Endothelial cell of umbilical vein (primary cell): Measurements from ENCODE around the gene TBC1D30. TPM values are rescaled to one million over a fixed set of nuclear protein-coding genes. Genes with fewer than 3 reads are reported as not detected.

Experiments used
- BruUV-seq: library from RNA; stranded (reverse); fragments of 400-500 nt; replicated peaks from 2 replicates; lab custom pipeline; 2021; lab: Mats Ljungman, UMichigan
- CTCF ChIA-PET: fragments of 300-600, 350-600 bp; sonication (Branson Sonifier 250); formaldehyde crosslinking; loops from one replicate; lab custom pipeline; 2021; ENCODE audit warnings: antibody characterized with exemption, inconsistent platforms; lab: Charles Lee
- POLR2A ChIA-PET: fragments of 300-600, 350-600 bp; sonication (Branson Sonifier 250); formaldehyde crosslinking; loops from one replicate; lab custom pipeline; 2021; ENCODE audit warnings: antibody characterized with exemption, inconsistent platforms; lab: Charles Lee
- DNase-seq: peaks from one replicate; pipeline ENCODE4 v3.0.0-alpha.2; 2011; ENCODE audit warnings: low read depth, low spot score
- FAIRE-seq: peaks from 2 replicates; lab custom pipeline; 2011; peaks lifted over from hg19 to GRCh38; lab: Jason Lieb, UNC
- H2AFZ ChIP-seq: 2 replicates; pipeline ENCODE4 v1.6.0; 2012; ENCODE audit warnings: low read depth, low read length, control low read depth, inconsistent platforms
- H3K27ac ChIP-seq: 2 replicates; pipeline ENCODE4 v1.5.1; 2011; ENCODE audit warnings: low read depth, mild to moderate bottlenecking, control low read depth, low read length, moderate library complexity; ENCODE audit not compliant: insufficient read depth
- H3K27me3 ChIP-seq, 2 experiments: 2 replicates each; pipeline versions ENCODE4 v1.6.0 to v1.6.1; 2011; ENCODE audit warnings: low read length in 2 of 2, mixed read lengths in 1 of 2; ENCODE audit not compliant: control insufficient read depth in 2 of 2, insufficient read depth in 2 of 2
- H3K36me3 ChIP-seq, 2 experiments: 2 replicates in 1 of 2; 3 replicates in 1 of 2; pipeline ENCODE4 v1.5.1; 2011; ENCODE audit warnings: low read length in 2 of 2, mild to moderate bottlenecking in 1 of 2, moderate library complexity in 1 of 2; ENCODE audit not compliant: control insufficient read depth in 2 of 2, insufficient read depth in 2 of 2; ENCODE audit errors: extremely low read depth in 1 of 2
- H3K4me1 ChIP-seq: 3 replicates; pipeline ENCODE4 v1.5.1; 2011; ENCODE audit warnings: mild to moderate bottlenecking, low read length; ENCODE audit not compliant: control insufficient read depth, insufficient read depth; ENCODE audit errors: extremely low read depth
- H3K4me2 ChIP-seq: 2 replicates; pipeline ENCODE4 v1.6.1; 2011; ENCODE audit warnings: low read length, control low read depth, mixed read lengths; ENCODE audit not compliant: insufficient read depth
- H3K4me3 ChIP-seq, 3 experiments: fragments of 200-600 bp in 1 of 3; sonication (generic), shearing (Covaris generic) in 1 of 3; replicated peaks in 1 of 3; 2 replicates each; pipeline ENCODE4 v1.5.1; 2011 to 2016; ENCODE audit warnings: control low read depth in 3 of 3, low read length in 3 of 3, mild to moderate bottlenecking in 2 of 3, inconsistent platforms in 1 of 3, low read depth in 1 of 3, moderate library complexity in 1 of 3; ENCODE audit not compliant: insufficient read depth in 1 of 3
- H3K79me2 ChIP-seq: 2 replicates; pipeline ENCODE4 v1.6.0; 2012; ENCODE audit warnings: low read length, inconsistent platforms; ENCODE audit not compliant: control insufficient read depth, insufficient read depth
- H3K9ac ChIP-seq: replicated peaks from 2 replicates; pipeline ENCODE3; 2011; ENCODE audit warnings: low read length, control low read depth; ENCODE audit not compliant: insufficient read depth; ENCODE audit errors: extremely low read depth
- H3K9me1 ChIP-seq: replicated peaks from 3 replicates; pipeline ENCODE4 v1.6.0; 2011; ENCODE audit warnings: mild to moderate bottlenecking, low read length; ENCODE audit not compliant: control insufficient read depth, insufficient read depth; ENCODE audit errors: extremely low read depth
- H3K9me3 ChIP-seq: replicated peaks from 2 replicates; pipeline ENCODE4 v1.5.1; 2012; ENCODE audit warnings: low read length, inconsistent platforms; ENCODE audit not compliant: control insufficient read depth, insufficient read depth
- H4K20me1 ChIP-seq: replicated peaks from 2 replicates; pipeline ENCODE3; 2011; ENCODE audit warnings: mild to moderate bottlenecking, low read length; ENCODE audit not compliant: control insufficient read depth, insufficient read depth; ENCODE audit errors: extremely low read depth
- EZH2 ChIP-seq: IDR thresholded peaks from 2 replicates; pipeline ENCODE4 v1.6.1; 2012; ENCODE audit warnings: borderline replicate concordance, low read depth, mild to moderate bottlenecking, moderate library complexity, low read length, inconsistent platforms; ENCODE audit not compliant: severe bottlenecking
- FOS ChIP-seq: IDR thresholded peaks from 2 replicates; pipeline ENCODE4 v1.6.1; 2011; ENCODE audit warnings: mild to moderate bottlenecking, low read length, moderate library complexity, borderline replicate concordance; ENCODE audit not compliant: insufficient read depth
- GATA2 ChIP-seq: IDR thresholded peaks from 2 replicates; pipeline ENCODE4 v1.7.0; 2011; ENCODE audit warnings: low read depth, mild to moderate bottlenecking, moderate library complexity, mixed read lengths, low read length; ENCODE audit not compliant: insufficient read length, insufficient read depth
- JUN ChIP-seq: IDR thresholded peaks from 2 replicates; pipeline ENCODE4 v1.6.1; 2011; ENCODE audit warnings: borderline replicate concordance, low read depth; ENCODE audit not compliant: insufficient read length, insufficient read depth
- MYC ChIP-seq: IDR thresholded peaks from one replicate; pipeline ENCODE4 v1.6.1; 2011; ENCODE audit warnings: mild to moderate bottlenecking, low read depth, low read length
- POLR2A ChIP-seq: IDR thresholded peaks from 2 replicates; pipeline ENCODE4 v1.6.1; 2012; ENCODE audit warnings: low read depth, mild to moderate bottlenecking, control low read depth, low read length
- POLR2AphosphoS5 ChIP-seq: IDR thresholded peaks from 2 replicates; pipeline ENCODE4 v1.6.1; 2012; ENCODE audit warnings: low read depth, mild to moderate bottlenecking, control low read depth, low read length, moderate library complexity; ENCODE audit not compliant: insufficient read depth
- dilution Hi-C: fragments of 300-500 bp; cut with MboI; formaldehyde crosslinking; loops from one replicate; pipeline ENCODE4 v1.15.0; 2019; ENCODE audit warnings: low sequenced_read_pairs; ENCODE audit not compliant: extremely low pct_ligation_motif_present
- intact Hi-C: fragments of 100-400 bp; cut with micrococcal nuclease; formaldehyde crosslinking; loops from one replicate; pipeline ENCODE4 v1.10.0; 2022
- polyA plus RNA-seq, 4 experiments: library from polyadenylated mRNA; depleted of rRNA in 3 of 4; stranded (reverse) in 3 of 4; unstranded in 1 of 4; fragments of >200 nt; gene quantifications; 2 replicates each; pipeline versions ENCODE4 v1.2.1 to v1.2.3, GENCODE V29; 2011 to 2012; ENCODE audit warnings: missing spikeins in 1 of 4
- total RNA-seq: library from RNA; stranded (reverse); gene quantifications from 2 replicates; pipeline ENCODE4 v1.2.3, GENCODE V29; 2021
- TF ChIP-seq, protein P1 (sequence below): IDR thresholded peaks from 2 replicates; pipeline ENCODE4 v1.6.1; 2011; ENCODE audit not compliant: insufficient read depth, insufficient read length
- TF ChIP-seq, protein P2 (sequence below), 2 donors: IDR thresholded peaks; 1 replicate in 1 of 2; 2 replicates in 1 of 2; pipeline ENCODE4 v1.5.1; 2011; ENCODE audit warnings: low read length in 2 of 2, mild to moderate bottlenecking in 2 of 2, moderate library complexity in 2 of 2, control low read depth in 1 of 2, inconsistent platforms in 1 of 2, low read depth in 1 of 2; ENCODE audit not compliant: insufficient read depth in 1 of 2; ENCODE audit errors: extremely low read depth in 1 of 2

TBC1D30 gene
- total and polyA plus RNA-seq, 2 donors (not counting 3 experiments of a cell fraction or from before 2014, with no cell fraction given) = 4.4 to 7.6 TPM

DNA sequence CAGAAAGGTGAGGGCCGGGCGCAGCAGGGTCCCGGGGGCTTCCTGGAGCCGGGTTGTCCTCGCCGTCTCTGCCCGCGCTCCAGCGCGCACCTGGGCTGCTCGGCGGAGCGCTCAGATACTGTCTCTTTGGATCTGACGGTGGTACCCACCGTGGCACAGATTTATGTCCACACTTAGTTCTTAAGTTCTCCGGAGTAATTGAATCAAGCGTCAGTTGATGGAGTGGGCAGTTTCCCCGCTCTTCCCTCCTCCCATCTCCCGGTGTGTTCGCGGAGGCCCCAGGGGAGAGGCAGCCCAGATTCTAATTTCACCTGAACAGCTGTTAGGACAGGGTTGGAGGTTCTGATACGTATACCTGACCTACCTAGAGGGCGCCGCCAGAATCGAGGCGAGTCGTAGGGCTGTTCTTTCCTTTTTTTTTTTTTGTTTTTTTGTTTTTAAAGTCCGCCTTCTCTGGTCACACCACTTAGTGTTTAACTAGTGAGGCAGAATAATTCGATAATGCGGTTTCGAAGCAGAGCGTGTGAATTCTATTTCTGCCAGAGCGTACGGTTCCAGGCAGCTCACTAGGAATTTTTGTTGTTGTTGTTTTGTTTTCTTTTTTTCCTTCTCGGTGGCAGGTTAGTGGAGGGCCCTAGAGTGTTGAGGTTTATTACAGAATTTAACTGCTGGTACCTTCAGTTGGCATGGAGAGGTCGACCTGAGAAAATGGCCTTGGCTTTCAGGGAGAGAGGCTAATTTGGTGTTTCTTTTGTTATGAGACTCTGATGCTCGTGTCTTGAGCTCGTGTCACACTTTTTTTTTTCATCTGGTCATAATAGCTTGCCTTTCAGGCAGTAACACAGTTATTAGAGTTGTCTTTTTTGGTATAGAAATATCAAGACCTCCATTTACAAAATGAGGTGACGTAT lies 42.9 kb upstream of the TBC1D30 start:
- Histone ChIP-seq H3K27ac (peak overlapping the region; percentile 34), H2AFZ (peak overlapping the region; percentile 36), H3K9me3 (no peaks in the 10 kb centered on the region), H3K4me1 (peaks cover 16% of the 10 kb centered on the region), H3K9ac (peak overlapping the region; percentile 61), H3K4me3 (peak overlapping the region; percentile 23 to 64 (median 49)), H3K4me2 (peak overlapping the region; percentile 93), H3K36me3 (no peaks in the 10 kb centered on the region), H4K20me1 (no peaks in the 10 kb centered on the region), H3K79me2 (peaks cover 4% of the 10 kb centered on the region), H3K9me1 (no peaks in the 10 kb centered on the region), H3K27me3 (peaks cover 4 to 19% of the 10 kb centered on the region in 2 experiments)
- CTCF ChIA-PET = interaction anchor here (0.7 to 4.1 kb wide), 9 partner anchors 12 to 232 kb away, joined by 3 to 47 read pairs (median 3); no protein-coding TSS in a partner anchor
- intact Hi-C loops (loop anchor here (5.0 kb wide), 1 partner anchor 169 kb away; the partner anchor contains the start of gene RASSF3), dilution Hi-C loops (no loop called here)
- FAIRE-seq (peak; percentile 31), DNase-seq (peak; percentile 36)
- no TSS peak for BruUV-seq
- TF ChIP-seq EZH2 (no peak), POLR2AphosphoS5 (no peak), JUN (no peak), POLR2A (no peak), GATA2 (no peak), FOS (no peak), MYC (no peak)
- TF ChIP-seq, protein P1, sequence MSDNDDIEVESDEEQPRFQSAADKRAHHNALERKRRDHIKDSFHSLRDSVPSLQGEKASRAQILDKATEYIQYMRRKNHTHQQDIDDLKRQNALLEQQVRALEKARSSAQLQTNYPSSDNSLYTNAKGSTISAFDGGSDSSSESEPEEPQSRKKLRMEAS = no peak
- TF ChIP-seq, protein P2, sequence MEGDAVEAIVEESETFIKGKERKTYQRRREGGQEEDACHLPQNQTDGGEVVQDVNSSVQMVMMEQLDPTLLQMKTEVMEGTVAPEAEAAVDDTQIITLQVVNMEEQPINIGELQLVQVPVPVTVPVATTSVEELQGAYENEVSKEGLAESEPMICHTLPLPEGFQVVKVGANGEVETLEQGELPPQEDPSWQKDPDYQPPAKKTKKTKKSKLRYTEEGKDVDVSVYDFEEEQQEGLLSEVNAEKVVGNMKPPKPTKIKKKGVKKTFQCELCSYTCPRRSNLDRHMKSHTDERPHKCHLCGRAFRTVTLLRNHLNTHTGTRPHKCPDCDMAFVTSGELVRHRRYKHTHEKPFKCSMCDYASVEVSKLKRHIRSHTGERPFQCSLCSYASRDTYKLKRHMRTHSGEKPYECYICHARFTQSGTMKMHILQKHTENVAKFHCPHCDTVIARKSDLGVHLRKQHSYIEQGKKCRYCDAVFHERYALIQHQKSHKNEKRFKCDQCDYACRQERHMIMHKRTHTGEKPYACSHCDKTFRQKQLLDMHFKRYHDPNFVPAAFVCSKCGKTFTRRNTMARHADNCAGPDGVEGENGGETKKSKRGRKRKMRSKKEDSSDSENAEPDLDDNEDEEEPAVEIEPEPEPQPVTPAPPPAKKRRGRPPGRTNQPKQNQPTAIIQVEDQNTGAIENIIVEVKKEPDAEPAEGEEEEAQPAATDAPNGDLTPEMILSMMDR (IDR thresholded peaks at IDR 0.05; ENCODE audit: extremely low read depth in 1 of 2, insufficient read depth in 1 of 2, low read depth in 1 of 2, low read length in 2 of 2) = no peak
- POLR2A ChIA-PET = no interaction called here
